ENCODE measurements around the gene TACR2. TPM values are rescaled to one million over a fixed set of nuclear protein-coding genes. Genes with fewer than 3 reads are reported as not detected.

Gene TACR2
- polyA plus RNA-seq, 4 donors, result 0.16 to 0.36 (median 0.23) TPM

Other genes starting within 250 kb of the TACR2 start
- 10 to 100 TPM; 35.3 to 46.5 (median 43.6) TPM for gene SUPV3L1, start 236.7 kb downstream of the TACR2 start, polyA plus RNA-seq (ENCODE audit: insufficient read length in 4 of 4)
- 10 to 100 TPM; 14.0 to 20.7 (median 14.7) TPM for gene HKDC1, start 196.6 kb downstream of the TACR2 start, polyA plus RNA-seq (ENCODE audit: insufficient read length in 4 of 4)
- gene HK1, start 138.4 kb downstream of the TACR2 start, polyA plus RNA-seq (ENCODE audit: insufficient read length in 4 of 4), result 10 to 100 TPM; 46.3 to 56.6 (median 53.8) TPM
- 10 to 100 TPM; 56.4 to 70.7 (median 63.6) TPM for gene TSPAN15, start 34.5 kb upstream of the TACR2 start, polyA plus RNA-seq (ENCODE audit: insufficient read length in 4 of 4)
- gene NEUROG3, start 156.5 kb upstream of the TACR2 start, polyA plus RNA-seq (ENCODE audit: insufficient read length in 4 of 4), result not detected
- 10 to 100 TPM in 3 of 4 donors, 1 to 10 TPM in 1; 9.1 to 11.3 (median 10.4) TPM for gene FAM241B, start 213.3 kb upstream of the TACR2 start, polyA plus RNA-seq (ENCODE audit: insufficient read length in 4 of 4)

Measured in left renal cortex interstitium (tissue), 4 donors.